ENCODE results near the gene DUSP22. TPM values are rescaled to one million over a fixed set of nuclear protein-coding genes. Genes with fewer than 3 reads are reported as not detected.

The DUSP22 gene
- total and polyA plus RNA-seq, 8 donors: 27.3 to 48.8 (median 33.7) TPM

DNA sequence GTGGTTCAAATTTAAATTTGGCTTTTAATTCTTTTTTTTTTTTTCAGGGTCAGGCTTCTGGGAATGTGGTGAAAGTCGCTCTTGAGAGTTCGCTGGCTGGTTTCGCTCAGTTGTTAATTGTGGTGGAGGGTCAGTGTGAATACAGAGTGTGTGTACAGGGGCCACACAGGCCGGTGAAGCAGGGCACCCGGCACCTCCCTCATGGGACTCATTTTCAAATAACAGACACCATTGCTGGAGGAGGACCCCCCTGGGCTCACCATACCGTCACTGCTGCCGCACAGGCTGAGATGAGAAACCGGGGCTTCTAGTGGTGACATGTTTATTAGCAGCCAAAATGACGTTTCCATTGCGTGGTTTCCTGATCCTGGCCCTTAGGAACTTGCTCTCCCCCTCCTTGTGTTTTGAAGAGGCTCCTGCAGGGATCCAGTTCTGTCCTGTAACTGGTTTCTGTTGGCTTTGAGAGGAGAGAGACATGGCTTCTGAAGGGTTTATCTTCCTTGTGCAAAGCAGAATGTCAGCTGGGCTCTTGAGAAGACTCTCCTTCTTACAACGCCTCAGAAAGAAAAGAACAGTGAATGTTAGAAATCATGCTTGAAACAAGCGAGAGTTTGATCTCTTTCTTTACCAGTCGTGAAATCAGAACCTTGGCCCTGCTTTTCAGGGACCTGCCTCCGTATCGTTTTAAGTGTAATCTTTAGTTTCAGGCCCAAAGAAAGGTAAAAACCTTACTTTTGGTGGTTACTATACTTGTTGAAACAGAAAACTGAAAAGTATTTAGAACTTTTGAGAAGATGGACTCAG lies 37.8 kb downstream of the DUSP22 start:
- H3K4me1 ChIP-seq: peaks cover 19 to 28% of the 10 kb centered on the region in 2 donors
- no peak overlapping the region for H3K27ac ChIP-seq

DNA sequence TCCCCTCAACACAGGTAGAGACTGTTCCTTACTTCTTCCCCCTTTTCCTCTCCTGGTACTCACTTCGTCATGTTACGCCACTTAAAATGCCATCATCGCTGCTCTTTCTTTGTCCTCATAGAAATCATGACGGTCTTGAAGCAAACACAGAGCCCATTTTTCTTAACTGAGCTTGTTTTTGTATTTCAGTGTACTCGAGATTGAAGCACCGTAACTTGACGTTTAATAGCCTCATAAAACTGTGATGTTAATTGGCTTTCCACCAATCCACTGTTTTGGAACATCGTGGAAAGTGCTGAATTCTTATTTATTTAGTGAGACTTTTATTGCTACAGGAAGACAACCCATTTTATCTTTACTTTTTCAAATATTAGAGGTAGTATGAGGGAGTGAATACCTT lies 38.7 kb downstream of the DUSP22 start:
- TF ChIP-seq, protein P1, sequence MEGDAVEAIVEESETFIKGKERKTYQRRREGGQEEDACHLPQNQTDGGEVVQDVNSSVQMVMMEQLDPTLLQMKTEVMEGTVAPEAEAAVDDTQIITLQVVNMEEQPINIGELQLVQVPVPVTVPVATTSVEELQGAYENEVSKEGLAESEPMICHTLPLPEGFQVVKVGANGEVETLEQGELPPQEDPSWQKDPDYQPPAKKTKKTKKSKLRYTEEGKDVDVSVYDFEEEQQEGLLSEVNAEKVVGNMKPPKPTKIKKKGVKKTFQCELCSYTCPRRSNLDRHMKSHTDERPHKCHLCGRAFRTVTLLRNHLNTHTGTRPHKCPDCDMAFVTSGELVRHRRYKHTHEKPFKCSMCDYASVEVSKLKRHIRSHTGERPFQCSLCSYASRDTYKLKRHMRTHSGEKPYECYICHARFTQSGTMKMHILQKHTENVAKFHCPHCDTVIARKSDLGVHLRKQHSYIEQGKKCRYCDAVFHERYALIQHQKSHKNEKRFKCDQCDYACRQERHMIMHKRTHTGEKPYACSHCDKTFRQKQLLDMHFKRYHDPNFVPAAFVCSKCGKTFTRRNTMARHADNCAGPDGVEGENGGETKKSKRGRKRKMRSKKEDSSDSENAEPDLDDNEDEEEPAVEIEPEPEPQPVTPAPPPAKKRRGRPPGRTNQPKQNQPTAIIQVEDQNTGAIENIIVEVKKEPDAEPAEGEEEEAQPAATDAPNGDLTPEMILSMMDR (IDR thresholded peaks at IDR 0.05): no peak
- DNase-seq: no peak
- no peak overlapping the region for H3K27ac ChIP-seq

More for the DNA sequence above, 37.8 kb downstream of the DUSP22 start:
- DNase-seq: no peak
- Histone ChIP-seq H3K9me3 (no peaks in the 10 kb centered on the region), H3K36me3 (peaks cover 0 to 9% of the 10 kb centered on the region in 2 donors), H3K4me3 (no peak overlapping the region), H3K27me3 (no peaks in the 10 kb centered on the region)
- intact Hi-C loops (cut with DNase I): no loop called here
- TF ChIP-seq, protein P1 (IDR thresholded peaks at IDR 0.05): no peak
- ATAC-seq: no peak

DNA sequence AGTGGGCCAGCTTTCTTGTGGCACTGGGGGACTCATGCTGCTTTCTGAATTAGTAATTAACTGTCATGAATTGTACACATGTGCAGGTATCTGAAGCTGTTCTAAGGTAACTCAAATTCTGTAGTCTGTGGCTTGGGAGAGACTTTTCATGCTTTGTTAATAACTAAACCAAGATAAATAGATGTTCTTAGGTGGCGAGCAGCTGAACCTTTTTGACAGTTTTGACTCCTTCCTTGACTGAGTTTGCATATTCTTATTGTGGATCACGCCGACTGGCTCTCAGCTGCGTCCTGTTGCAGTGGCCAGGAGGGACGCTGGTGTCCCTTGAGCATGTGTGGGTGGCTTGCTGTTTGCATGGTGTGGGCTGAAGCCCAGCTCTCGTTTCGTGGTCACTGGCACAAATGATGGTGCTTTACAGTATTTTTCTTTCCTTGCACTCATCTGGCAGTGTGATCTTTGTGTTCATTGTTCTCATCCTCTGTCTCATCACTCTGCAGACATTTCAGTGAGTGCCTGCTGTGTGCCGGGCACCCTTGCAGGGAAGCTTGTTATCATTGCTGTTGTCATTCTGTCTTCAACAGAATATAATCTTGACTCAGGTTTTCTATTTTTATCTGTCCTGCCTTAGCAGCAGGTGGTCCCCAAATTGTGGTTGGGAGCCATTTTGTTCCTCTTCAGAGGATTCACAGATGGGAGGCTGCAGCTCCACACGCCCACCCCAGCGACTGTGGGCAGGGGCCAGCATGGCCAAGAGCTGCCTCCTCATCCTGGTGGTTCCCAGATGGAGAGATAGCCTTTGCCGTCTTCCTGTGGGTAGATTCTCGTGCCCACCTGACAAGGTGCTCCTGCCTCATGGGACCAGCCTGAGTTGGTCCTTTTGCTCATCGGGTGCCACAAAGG lies 39.6 kb downstream of the DUSP22 start:
- ATAC-seq (peak; percentile 9), DNase-seq (no peak)
- Histone ChIP-seq H3K9me3 (no peaks in the 10 kb centered on the region), H3K4me1 (peaks cover 19 to 39% of the 10 kb centered on the region in 2 donors), H3K4me3 (no peak overlapping the region), H3K27me3 (no peaks in the 10 kb centered on the region), H3K36me3 (peaks cover 0 to 4% of the 10 kb centered on the region in 2 donors), H3K27ac (no peak overlapping the region)
- intact Hi-C loops (cut with DNase I): no loop called here
- TF ChIP-seq, protein P1 (IDR thresholded peaks at IDR 0.05): no peak

More for the DNA sequence above, 38.7 kb downstream of the DUSP22 start:
- Histone ChIP-seq H3K27me3 (no peaks in the 10 kb centered on the region), H3K36me3 (peaks cover 0 to 9% of the 10 kb centered on the region in 2 donors), H3K9me3 (no peaks in the 10 kb centered on the region), H3K4me1 (peaks cover 19 to 31% of the 10 kb centered on the region in 2 donors), H3K4me3 (no peak overlapping the region)
- intact Hi-C loops (cut with DNase I): no loop called here
- no peak for ATAC-seq

DNA sequence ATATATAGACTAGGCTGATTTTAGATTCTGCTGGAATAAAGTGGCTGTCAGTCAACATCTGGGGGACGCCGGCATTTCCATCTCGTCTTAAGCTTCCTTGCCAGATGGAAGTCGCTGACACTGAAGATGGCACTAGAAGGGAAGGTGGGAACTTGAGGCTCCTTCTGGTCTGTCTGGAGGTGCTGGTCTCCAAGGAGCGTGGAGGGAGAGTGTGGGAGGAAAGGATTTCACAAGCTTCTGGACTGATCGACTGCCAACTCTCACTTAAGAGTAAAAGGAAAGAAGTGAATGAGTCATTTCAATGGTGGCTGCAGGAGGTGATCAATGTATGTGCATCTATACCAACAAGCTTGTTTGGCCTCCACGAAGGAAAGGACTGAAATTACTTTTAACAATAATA lies 40.4 kb downstream of the DUSP22 start:
- Histone ChIP-seq H3K4me3 (no peak overlapping the region), H3K9me3 (no peaks in the 10 kb centered on the region), H3K27me3 (no peaks in the 10 kb centered on the region), H3K27ac (no peak overlapping the region), H3K4me1 (peaks cover 12 to 39% of the 10 kb centered on the region in 2 donors), H3K36me3 (no peaks in the 10 kb centered on the region)
- intact Hi-C loops (cut with DNase I): no loop called here
- TF ChIP-seq, protein P1 (IDR thresholded peaks at IDR 0.05): no peak
- no peak for DNase-seq
- peak; percentile 50 for ATAC-seq
